NAMALWA (cell line): ENCODE measurements around the gene MICAL2.

Source experiments
- DNase-seq: peaks from one replicate; pipeline ENCODE4 v3.0.0-alpha.2; 2015; ENCODE audit warnings: low spot score

Gene MICAL2

GRCh38 chr11:12171921-12172320, 61.5 kb downstream of the MICAL2 start:
- DNase-seq, result no peak

GRCh38 chr11:12172493-12173013, 62.2 kb downstream of the MICAL2 start:
- no peak for DNase-seq

- no peak for DNase-seq
These were observed 62.7 kb downstream of the MICAL2 start for GRCh38 chr11:12173111-12173510.

- DNase-seq, result no peak
These were observed 63.7 kb downstream of the MICAL2 start for GRCh38 chr11:12174128-12174476.

- no peak for DNase-seq
These were observed 64.2 kb downstream of the MICAL2 start for GRCh38 chr11:12174477-12175143.

GRCh38 chr11:12175694-12176241, 65.4 kb downstream of the MICAL2 start:
- DNase-seq, result no peak

GRCh38 chr11:12176410-12176809, 66.0 kb downstream of the MICAL2 start:
- DNase-seq, result no peak

- DNase-seq, result no peak
These were observed 67.4 kb downstream of the MICAL2 start for GRCh38 chr11:12177739-12178338.

- no peak for DNase-seq
These were observed 68.6 kb downstream of the MICAL2 start for GRCh38 chr11:12179019-12179418.

- no peak for DNase-seq
These were observed 69.1 kb downstream of the MICAL2 start for GRCh38 chr11:12179531-12179930.

- no peak for DNase-seq
These were observed 70.1 kb downstream of the MICAL2 start for GRCh38 chr11:12180257-12181205.

- DNase-seq, result no peak
These were observed 71.9 kb downstream of the MICAL2 start for GRCh38 chr11:12182302-12182675.

GRCh38 chr11:12182676-12183541, 72.5 kb downstream of the MICAL2 start:
- no peak for DNase-seq

- no peak for DNase-seq
These were observed 73.6 kb downstream of the MICAL2 start for GRCh38 chr11:12183827-12184620.

- DNase-seq, result no peak
These were observed 74.3 kb downstream of the MICAL2 start for GRCh38 chr11:12184699-12185098.

- no peak for DNase-seq
These were observed 74.8 kb downstream of the MICAL2 start for GRCh38 chr11:12185106-12185690.

GRCh38 chr11:12185914-12186313, 75.5 kb downstream of the MICAL2 start:
- DNase-seq, result no peak

GRCh38 chr11:12186701-12187100, 76.3 kb downstream of the MICAL2 start:
- no peak for DNase-seq

- no peak for DNase-seq
These were observed 77.0 kb downstream of the MICAL2 start for GRCh38 chr11:12187399-12187798.
